Inflammatory macrophage treated with lipopolysaccharide for 1 hour (primary cell): Measurements from ENCODE around the gene AMDHD1.

Experiments used
- DNase-seq, 2 donors: peaks; one replicate each; pipeline ENCODE4 v3.0.0-alpha.2; 2020 to 2022

Gene AMDHD1

GRCh38 chr12:95996034-95996658, 53.0 kb downstream of the AMDHD1 start, which contains the start of gene HAL:
HAL (minus strand) TSS chr12:95996344; CDS start chr12:95995910, 434 bp downstream.
- peak; percentile 77 to 81 for DNase-seq

GRCh38 chr12:95997276-95997675, 54.1 kb downstream of the AMDHD1 start:
- DNase-seq, result no peak

GRCh38 chr12:95997911-95998510, 54.9 kb downstream of the AMDHD1 start:
- no peak for DNase-seq

- DNase-seq, result peak; percentile 35 to 60
Measured at GRCh38 chr12:95998611-95999286, 55.6 kb downstream of the AMDHD1 start.

DNA sequence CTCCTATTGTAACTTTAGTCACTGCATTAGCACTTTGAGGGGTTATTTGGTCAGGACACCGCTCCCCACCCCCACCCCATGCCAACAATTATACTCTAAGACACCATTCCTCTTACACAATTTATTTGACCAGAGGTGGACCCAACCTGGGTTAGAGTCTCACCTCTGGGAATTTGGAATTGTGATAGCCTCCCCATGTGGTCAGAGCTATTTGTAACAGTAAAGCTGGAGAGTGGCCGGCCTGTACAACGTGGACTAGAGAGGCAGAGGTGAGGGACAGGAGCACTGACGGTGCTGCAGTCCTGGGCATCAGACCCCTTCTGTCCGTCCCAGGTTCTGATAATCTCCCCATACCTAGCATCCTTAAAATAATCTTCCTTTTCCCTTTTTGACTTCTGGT, 56.4 kb downstream of the AMDHD1 start:
- DNase-seq, result no peak

GRCh38 chr12:96000858-96001257, 57.7 kb downstream of the AMDHD1 start:
- no peak for DNase-seq

DNA sequence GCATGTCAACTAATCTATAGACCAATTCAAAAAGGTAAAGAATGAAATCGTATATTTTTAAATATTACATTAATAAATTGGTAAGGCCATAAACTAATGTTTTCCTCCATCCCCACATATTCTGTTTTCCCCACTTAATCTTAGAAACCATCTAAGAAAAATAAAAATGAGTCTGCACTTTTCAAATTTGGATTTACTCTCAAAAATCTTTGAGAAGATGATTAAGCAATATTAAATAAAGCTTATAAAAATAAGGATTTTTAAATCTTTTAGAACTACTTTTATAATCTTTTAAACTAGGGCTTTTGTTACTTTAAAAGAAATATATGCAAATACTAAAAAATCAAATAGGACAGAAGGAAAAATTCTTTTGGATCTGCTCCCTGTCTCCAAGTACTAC, 63.6 kb downstream of the AMDHD1 start:
- no peak for DNase-seq

DNA sequence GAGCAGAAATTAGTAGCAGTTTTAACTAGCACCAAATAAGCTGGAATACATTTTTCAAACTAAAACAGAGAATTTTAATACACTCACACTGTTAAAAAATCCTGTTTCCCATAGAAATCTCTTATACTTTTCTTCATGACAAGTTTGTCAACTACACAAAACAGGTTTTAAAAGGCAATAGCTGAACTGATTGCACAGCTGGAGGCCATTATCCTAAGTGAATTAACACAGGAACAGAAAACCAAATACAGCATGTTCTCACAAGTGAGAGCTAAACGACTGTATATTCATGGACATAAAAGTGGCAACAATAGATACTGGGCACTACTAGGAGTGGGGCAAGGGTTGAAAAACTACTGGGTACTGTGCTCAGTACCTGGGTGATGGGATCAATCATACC, 64.6 kb downstream of the AMDHD1 start:
- DNase-seq, result no peak

DNA sequence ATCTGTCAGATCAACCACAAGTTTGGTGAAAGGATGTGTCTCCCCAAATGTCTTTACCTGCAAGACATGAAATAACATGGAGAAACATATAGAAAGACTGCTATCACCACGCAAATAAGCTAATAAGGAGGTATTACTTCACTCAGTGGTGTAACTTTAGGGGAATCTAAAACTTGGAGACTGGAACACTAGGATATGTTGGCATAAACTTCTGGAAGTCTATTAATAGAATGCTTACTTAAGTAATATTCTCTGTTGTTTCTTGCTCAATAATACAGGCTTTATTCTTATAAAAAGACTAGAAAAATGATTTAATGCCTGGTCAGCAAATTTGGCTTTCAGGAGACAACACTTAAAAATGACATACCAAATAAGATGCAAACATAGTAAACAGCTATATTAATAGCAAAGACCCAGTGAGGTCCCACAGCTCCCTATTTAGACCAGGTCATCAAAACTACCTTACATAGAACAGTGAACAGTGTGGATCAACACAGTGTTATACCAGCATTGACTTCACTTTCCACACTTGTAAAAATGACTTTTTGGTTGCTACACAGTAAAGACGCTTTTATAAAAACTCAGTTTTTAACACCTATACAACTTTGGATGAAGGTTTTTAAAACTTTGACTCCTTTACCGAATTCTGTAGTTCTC, 71.9 kb downstream of the AMDHD1 start:
- no peak for DNase-seq

DNA sequence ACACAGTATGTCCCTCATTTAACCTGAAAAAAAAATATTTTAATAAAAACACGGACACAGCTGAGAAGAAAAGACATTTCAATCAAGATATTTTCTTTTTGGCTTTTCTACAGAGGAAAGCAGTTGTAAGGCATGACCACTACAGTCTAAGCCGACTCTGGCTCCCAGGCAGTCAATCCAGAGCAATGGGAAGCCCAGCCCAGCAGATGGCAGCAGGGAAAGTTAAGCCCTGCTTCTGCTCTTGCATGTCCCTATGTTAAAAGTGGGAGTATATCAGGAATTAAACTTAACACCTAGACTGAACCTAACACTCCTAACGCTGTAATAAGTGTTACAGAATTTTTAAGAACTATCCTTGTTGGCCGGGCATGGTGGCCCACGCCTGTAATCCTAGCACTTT, 72.5 kb downstream of the AMDHD1 start:
- peak in 1 of 2 donors; percentile 30 for DNase-seq
